Lung (tissue), 12 donors: ENCODE measurements around the gene USP3. TPM values are rescaled to one million over a fixed set of nuclear protein-coding genes. Genes with fewer than 3 reads are reported as not detected.

ENCODE experiments used
- ATAC-seq: fragments of 200-7000 bp; cut with Tn5 transposase; one replicate; pipeline ENCODE4 v1.9.1; 2020; ENCODE audit warnings: moderate number of reproducible peaks; ENCODE audit not compliant: insufficient read depth, low FRiP score
- DNase-seq, 3 donors: peaks; one replicate each; pipeline ENCODE4 v3.0.0-alpha.2; 2013 to 2017
- H3K27ac ChIP-seq, 2 donors: one replicate each; pipeline ENCODE4 v1.5.1; 2013; ENCODE audit warnings: mild to moderate bottlenecking in 2 of 2, moderate library complexity in 2 of 2, control low read depth in 1 of 2, inconsistent platforms in 1 of 2, low read depth in 1 of 2, low read length in 1 of 2
- H3K27me3 ChIP-seq, 3 donors: one replicate each; pipeline ENCODE4 v1.5.1; 2013; ENCODE audit warnings: low read length in 2 of 3; ENCODE audit not compliant: control insufficient read depth in 3 of 3, insufficient read depth in 3 of 3
- H3K36me3 ChIP-seq, 4 donors: one replicate each; pipeline ENCODE4 v1.5.1; 2013; ENCODE audit warnings: low read length in 4 of 4, mild to moderate bottlenecking in 1 of 4, moderate library complexity in 1 of 4; ENCODE audit not compliant: control insufficient read depth in 4 of 4, insufficient read depth in 4 of 4
- H3K4me1 ChIP-seq, 5 donors: one replicate each; pipeline ENCODE4 v1.5.1; 2013; ENCODE audit warnings: low read length in 5 of 5, mild to moderate bottlenecking in 2 of 5, moderate library complexity in 1 of 5; ENCODE audit not compliant: control insufficient read depth in 5 of 5, insufficient read depth in 5 of 5
- H3K4me3 ChIP-seq: one replicate; pipeline ENCODE4 v1.5.1; 2013; ENCODE audit warnings: mild to moderate bottlenecking, control low read depth, moderate library complexity
- H3K9ac ChIP-seq, 2 donors: one replicate each; pipeline ENCODE4 v1.5.1; 2013; ENCODE audit warnings: low read length in 2 of 2, control low read depth in 1 of 2; ENCODE audit not compliant: insufficient read depth in 1 of 2
- H3K9me3 ChIP-seq, 4 donors: one replicate each; pipeline ENCODE4 v1.5.1; 2013; ENCODE audit warnings: low read length in 3 of 4, mild to moderate bottlenecking in 1 of 4, moderate library complexity in 1 of 4; ENCODE audit not compliant: control insufficient read depth in 4 of 4, insufficient read depth in 3 of 4
- CTCF ChIP-seq: IDR thresholded peaks from 2 replicates; pipeline ENCODE4 v1.5.1; 2012; ENCODE audit warnings: mild to moderate bottlenecking; ENCODE audit errors: control extremely low read depth, extremely low read depth
- WGBS, 2 donors: extraction: QIAGEN DNeasy Blood & Tissue Kit; methylation state at CpG; one replicate each; pipeline ENCODE4 v1.1.7; 2013; 5-methylcytosine and 5-hydroxymethylcytosine counted together
- polyA plus RNA-seq, 2 donors: library from polyadenylated mRNA; stranded (reverse); fragments of 200-250 nt; gene quantifications; one replicate each; pipeline ENCODE4 v1.2.1, GENCODE V29; 2013
- total RNA-seq, 2 donors: library from RNA; depleted of rRNA in 1 of 2; stranded (reverse); fragments of >200 nt in 1 of 2; gene quantifications; one replicate each; pipeline ENCODE4 v1.2.1, GENCODE V29; 2014 to 2021
- donor health status: control.
- donor health status: control.
- donor health status: Bipolar disorder and iron deficiency.
- donor health status: healthy.
- donor health status: DM: yes; HTN: yes; CAD: no.

Gene USP3
- total and polyA plus RNA-seq, 4 donors: 29.1 to 95.5 (median 49.9) TPM

- Histone ChIP-seq H3K4me1 (peaks cover 9 to 54% (median 23%) of the 10 kb centered on the region in 5 donors), H3K27me3 (no peaks in the 10 kb centered on the region), H3K9ac (peak overlapping the region in 1 of 2 donors; percentile 20), H3K36me3 (no peaks in the 10 kb centered on the region), H3K4me3 (no peak overlapping the region), H3K9me3 (no peaks in the 10 kb centered on the region), H3K27ac (peak overlapping the region; percentile 98 to 99)
- ATAC-seq: no peak
- WGBS, 2 donors: 47 to 53% methylated on average over 15 of the region's 15 CpGs
- no peak for TF ChIP-seq CTCF
- peak in 1 of 3 donors; percentile 43 for DNase-seq
These were observed 2.1 kb upstream of the USP3 start for GRCh38 chr15:63502137-63502766.

- 9 to 11% methylated on average over 34 of the region's 34 CpGs for WGBS, 2 donors
- no peak for TF ChIP-seq CTCF
- H3K27me3 ChIP-seq: no peaks in the 10 kb centered on the region
- peak overlapping the region; percentile 98 to 99 for H3K27ac ChIP-seq
- H3K4me3 ChIP-seq: peak overlapping the region; percentile 55
- DNase-seq (peak; percentile 73 to 85 (median 78)), ATAC-seq (peak; percentile 61)
- no peaks in the 10 kb centered on the region for H3K36me3 ChIP-seq
- peaks cover 9 to 58% (median 25%) of the 10 kb centered on the region in 5 donors for H3K4me1 ChIP-seq
- no peaks in the 10 kb centered on the region for H3K9me3 ChIP-seq
- H3K9ac ChIP-seq: peak overlapping the region; percentile 61 to 63
These were observed 1.3 kb upstream of the USP3 start for GRCh38 chr15:63502843-63503738.

GRCh38 chr15:63503739-63504246 lies 600 bp upstream of the USP3 start:
- Histone ChIP-seq H3K36me3 (no peaks in the 10 kb centered on the region), H3K9ac (peak overlapping the region; percentile 61 to 63), H3K27me3 (no peaks in the 10 kb centered on the region), H3K9me3 (no peaks in the 10 kb centered on the region), H3K4me1 (peaks cover 9 to 62% (median 26%) of the 10 kb centered on the region in 5 donors), H3K4me3 (peak overlapping the region; percentile 55), H3K27ac (peak overlapping the region; percentile 98 to 99)
- WGBS, 2 donors: 0 to 1% methylated on average over 28 of the region's 28 CpGs
- ATAC-seq (peak; percentile 37), DNase-seq (peak; percentile 50 to 64 (median 62))
- no peak for TF ChIP-seq CTCF
